Measurements from ENCODE around the gene ETS1.

The ETS1 gene

DNA sequence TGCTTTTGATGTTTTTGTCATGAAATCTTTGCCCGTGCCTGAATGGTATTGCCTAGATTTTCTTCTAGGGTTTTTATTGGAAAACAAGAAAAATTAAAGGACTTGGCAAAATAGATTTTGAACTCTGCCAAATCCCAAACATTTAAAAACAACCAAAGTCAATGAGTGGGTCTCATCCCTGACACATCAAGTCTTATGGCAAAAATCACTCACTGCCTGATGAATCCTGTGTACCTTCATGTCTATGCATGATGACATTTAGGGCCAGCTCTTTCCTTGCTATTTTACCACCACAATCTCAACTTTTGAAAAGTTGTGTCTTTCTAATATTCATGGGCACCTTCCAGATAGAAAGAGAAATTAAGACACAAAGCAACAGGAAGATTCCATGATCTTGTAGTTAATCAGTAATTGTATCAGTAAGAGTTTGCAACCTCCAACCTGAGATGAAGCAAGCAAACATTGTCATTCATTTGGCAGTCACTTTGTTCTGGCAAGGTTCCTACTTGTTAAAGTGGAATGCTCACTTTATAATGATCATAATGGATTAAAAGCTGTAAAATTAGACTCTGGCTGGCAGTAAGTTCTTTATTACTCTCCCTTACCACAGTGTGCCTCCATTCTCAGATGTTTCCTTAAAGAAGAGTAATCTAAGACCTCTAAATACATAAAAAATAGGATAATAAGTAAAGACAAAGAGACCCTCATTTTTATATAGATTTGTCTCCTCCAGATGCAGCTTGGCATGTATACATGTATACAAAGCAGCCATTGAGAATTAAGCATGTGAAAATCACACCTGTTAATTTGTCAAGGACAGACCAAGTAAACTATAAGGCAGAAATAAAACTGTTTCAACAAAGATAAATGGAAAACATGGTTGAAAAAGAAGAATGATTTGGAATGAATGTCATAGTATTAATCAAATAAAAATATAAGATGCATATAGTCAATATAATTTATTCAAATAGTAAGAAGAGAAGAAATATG lies 51.6 kb downstream of the ETS1 start:
- no peak for DNase-seq

DNA sequence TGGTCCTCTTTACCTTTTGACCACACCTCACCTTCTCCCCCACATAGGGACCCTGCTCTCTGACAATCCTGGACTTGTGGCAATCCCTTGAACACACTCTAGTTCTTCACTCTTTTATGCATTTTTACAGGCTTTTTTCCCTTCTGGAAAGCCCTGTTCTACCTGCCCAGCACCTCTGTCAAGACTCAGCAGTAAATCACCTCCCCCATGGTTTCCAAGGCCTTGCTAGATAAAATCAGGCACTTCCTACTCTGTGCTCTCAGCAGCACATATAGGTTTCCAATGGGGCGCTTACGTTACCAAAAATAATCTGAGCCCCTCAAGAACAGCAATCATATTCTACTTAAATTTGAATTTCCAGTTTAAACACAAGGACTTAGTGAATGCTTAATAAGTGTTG lies 53.9 kb downstream of the ETS1 start:
- no peak for DNase-seq

DNA sequence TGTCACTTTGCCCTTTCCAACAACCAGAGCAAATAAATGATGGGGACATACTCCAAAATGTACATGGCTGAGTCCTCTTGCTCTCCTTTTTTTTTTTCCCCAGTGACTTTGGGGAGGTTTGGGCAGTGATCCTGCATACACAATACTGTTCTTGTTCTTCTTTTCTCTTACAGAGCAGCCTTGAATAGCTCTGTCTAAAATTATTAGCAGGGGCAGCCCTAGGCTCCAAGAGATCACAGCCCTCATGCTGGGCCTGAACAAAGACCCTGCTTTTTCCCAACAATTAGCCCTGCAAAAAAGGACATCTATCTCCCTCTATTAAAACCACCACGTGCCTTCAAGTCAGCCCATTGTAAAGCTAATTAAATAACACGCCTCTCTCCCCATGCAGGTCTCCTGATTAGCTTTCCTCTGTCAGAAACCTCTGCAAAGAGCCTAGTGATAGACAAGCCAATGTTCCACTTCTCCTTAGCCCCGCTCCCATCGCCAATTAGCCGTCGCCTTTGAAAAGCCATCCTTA lies 54.7 kb downstream of the ETS1 start:
- no peak for DNase-seq

DNA sequence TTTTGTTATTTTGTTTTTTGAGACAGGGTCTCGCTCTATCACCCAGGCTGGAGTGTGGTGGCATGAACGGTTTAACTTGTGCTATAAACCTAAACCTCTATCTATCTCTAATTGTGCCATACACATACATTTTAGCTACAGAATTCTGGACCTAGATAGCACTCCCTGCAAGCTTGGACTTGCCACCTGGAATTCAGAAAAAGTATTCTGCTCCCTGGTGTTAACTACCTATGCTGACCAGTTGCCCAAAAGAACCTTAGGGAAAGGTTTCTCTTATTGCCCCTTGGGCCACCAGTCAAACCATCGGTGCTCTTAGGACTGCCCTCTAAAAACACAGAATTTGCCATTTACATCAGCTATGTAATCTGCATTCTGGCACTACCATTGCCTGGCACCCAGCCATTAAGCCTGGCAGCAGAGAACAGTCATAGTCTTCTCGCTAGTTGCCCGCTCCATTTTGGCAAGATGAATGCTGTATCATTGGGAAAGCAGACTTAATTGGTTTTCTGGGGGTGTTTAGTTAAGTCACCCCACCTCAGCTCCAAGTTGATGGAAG lies 55.3 kb downstream of the ETS1 start:
- no peak for DNase-seq

DNA sequence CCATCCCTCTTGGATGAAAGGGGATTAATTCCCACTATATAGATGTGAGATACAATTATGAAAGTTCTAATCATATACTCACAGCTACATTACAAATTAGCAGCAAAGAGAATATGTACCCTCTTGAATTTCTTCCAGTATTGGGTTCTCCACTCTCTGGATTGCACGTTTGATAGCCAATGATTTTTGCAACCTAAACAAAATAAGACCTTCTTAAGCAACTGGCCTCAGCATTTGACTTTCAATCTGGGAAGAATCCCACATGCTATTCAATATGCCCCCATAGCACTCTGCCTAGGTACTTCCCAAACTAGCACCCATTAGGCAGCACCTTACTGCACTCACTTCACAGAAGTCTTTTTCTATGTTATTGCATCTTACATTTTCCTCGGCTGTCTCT lies 55.8 kb downstream of the ETS1 start:
- no peak for DNase-seq

DNA sequence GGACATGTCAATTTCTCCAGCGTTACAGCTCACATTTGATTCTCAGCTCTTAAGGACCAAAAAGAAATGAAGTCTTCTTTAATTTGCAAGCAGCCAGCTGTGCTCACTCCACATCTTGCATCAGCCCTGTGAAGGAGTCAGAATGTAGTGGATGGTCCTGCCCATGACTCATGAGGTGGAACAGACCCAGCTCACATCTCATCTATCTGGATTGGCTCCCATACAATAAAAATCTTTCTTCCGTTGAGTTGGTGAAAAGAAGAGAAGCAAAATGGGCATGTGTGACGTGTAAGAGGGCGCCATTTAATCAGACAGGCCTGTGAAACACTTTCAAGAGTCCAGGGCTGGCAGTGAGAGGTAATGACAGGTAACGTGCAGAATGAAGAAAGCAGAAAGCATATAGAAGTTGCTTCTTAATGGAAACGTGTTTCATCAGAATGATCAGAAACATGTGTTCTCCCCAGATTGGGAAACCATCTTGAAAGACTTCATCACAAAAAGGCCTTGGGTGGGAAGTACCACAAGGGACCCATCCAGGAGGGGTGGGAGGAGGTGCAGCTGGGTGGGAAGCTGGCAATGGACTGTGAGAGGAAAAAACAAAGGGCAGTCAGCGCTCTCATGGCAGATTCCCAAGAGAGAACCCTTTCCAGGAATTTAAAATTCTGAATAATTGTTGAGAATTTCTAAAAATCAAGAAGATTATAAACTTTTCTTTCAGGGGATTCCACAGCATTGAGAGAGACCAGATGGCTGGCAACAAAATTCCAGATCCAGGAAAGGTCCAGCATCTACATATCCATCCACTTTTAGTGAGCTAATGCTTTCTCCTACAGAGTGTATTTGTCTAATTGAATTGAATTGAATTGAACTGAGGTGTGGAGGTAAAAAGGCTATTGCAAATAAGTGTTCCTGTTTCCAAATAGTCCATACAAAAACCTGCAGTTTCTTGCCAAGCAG lies 57.0 kb downstream of the ETS1 start:
- DNase-seq = no peak

DNA sequence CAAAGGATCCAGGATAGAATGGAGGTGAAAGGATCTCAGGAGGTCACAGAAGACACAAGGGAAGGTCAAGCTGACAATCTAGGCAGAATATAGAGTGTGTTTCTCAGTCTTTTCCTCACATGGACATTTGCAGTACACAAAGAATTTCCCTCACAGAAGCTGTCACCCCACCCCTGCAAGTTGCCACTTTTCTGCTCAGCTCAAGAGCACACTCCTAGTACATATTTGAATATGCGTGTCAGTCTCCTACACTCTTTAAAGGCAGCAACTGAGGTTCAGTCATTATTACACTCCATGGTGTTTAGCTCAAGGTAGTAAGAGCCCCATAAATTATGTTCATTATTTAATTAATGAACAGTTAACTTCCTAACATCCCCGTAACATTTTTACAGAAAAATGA lies 59.1 kb downstream of the ETS1 start:
- DNase-seq = no peak

DNA sequence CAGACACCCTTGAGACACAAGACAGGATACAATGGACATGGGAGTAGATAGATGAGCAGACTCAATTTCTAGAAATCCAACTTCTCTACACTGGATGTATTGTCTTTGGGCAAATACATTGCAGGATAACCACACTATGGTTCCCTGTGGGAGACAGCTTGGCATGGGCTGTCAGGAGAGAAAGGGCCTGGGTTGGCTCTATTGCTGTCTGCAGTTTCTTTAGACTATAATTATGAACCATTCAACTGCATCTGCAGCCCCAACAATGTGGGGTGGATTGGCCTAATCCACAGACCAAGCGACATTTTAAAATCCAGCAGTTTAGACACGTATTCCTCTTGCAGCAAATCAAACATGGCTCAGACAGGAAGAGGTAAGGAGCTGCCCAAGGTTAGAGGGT lies 60.3 kb downstream of the ETS1 start:
- no peak for DNase-seq

DNA sequence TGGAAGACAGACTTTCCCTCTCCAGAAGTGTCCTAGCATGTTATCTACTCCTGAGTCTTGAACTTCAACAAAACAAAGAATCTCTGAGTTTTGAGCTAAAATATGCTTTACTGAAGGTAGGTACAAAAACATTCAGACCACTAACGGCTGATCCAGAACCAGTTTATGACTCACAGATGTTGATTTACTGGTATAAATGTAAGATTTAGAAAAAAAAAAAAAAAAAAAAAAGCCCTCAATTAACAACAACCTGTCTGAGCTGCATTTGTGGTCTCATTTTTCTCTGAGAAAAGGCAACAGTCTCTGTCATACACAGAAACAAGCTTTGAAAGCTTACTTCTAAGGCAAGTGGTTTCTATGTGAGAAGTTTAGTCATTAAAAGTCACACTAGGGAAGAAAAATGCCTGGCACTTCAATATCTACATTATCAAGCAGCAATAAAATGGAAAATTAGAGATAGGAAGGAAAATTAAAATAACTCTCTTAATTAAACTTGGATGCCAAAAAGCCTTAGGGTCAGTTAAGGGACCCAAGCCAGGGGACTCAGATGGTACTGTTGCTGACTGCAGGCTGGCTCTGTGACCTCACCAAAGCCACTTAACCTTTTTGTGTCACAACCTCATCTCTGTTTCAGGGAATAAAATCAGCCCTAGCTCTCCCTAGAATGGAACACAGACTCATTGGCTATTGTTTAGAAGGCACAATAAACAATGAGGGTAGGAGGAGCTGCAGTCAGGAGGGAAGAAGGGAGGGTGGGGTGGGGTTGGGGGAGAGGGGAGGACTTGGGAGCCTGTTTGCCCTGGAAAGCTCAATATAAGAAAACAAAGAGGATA lies 61.7 kb downstream of the ETS1 start:
- no peak for DNase-seq

DNA sequence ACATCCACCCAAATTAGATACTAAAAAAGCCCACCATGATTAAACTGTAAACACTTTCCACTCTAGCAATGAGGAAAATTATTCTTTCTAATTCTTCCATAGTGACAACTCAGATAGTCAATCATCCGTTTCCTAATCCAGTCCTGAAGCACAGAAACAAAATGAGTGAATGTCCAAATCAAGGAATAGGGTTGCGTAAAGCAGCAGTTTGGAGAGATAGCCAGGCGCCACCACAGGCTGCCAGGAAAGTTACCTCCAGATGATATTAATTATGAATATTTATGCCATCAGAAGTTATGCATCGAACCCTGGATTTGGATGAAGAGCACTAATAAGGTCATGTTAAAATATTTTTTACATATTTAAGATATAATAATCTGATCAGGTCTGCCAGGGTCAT lies 63.2 kb downstream of the ETS1 start:
- DNase-seq = no peak

DNA sequence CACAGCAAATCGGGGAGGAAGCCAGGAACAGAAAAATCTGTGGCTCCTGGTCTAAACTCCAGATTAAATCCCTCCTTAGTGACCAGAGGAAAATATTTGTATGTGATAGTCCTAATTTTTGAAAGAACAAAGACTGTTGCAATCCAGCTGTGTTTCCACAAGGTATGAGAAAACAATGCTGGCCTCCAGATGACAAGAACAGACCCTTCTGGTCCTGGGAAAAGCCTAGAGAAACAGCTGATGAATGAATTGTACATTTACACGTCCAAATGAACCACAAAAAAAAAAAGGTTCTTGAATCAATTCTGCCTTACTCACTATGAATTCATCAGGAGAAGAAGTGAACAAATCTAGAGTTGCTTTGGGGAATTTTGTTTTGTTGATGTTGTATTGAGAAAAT lies 63.7 kb downstream of the ETS1 start:
- no peak for DNase-seq

DNA sequence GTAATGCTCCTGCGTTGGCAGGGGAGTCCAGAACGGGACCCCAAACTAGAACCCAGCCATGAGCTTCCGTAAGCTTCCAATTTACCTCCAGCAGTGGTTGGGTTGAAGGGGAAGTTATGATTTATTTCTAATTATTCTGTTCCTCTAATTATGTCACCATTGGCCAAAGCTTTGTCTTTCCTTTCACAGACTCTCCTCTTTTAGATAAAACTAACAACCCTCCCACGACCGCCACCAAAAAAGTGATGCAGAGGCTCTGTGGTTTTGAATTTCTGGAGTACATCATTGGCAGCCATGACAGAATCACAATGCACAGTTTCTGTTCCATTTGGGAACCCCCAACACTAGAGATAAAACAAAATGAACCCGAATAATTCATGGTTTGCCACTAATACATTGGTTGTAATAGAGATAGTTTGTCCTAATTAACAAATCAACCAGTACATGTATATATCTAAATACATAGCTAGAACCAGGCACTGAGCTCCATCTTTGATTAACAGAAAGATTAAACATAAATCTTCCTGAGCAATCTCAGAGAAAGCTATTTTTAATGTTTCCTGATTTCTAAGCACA lies 64.3 kb downstream of the ETS1 start:
- peak; percentile 53 for DNase-seq

DNA sequence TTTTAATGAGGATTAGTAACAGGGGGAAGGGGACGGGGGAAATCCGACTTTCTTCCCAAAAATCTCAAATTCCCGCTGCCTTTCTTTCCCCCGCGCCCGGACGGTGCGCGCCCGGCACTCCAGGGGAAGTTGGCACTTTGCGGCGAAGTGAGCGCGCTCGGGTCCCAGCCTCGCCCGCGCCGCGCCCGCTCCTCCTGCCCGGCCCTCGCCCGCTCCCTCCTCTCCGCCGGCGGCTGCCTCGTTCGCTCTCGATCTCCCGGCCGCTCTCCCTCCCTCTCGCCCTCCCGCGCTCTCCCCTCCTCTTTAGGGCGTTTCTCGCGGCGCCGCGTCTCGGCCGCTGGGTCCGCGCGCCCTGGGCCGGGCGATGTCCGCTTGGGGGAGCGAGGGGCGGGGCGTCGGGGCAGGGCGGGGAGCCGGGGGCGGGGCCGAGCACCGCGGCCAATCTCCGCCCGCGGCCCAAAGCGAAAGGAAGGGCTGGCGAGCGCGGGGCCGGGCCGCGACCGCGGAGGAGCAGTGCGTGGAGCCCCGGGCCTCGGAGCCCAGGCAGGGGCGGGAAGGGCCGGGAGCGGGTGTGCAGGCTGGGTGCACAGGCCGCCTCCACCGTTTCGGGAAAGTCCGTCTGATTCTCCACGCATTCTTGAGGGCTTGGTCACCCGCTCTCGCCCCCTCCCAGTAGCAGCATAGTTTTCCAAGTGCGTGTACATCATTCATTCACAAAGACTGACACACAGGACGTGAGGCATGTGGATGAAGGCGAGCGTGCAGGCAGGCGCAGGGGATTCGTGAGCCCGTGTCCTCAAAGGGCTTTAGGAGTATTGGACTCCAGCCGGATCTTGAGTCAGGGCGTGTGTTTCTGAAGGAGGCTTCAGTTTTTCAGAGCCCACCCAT lies 65.1 kb downstream of the ETS1 start:
- DNase-seq = peak; percentile 70

DNA sequence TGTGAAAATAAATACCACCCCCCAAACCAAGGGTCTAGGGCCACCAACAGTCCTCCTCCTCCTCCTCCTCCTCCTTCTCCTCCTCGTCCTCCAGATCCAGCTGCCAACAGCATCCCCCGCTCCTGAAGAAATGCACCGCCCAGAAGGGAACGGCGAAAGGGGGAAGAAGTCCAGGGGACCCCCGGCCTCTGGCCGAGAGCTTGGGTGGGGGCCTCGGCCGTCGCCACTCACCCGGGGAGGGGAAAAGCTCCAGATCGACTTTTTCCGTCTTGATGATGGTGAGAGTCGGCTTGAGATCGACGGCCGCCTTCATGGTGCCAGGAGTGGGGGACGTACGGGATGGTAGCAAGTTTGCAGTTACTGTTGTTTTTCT lies 65.7 kb downstream of the ETS1 start:
- no peak for DNase-seq

DNA sequence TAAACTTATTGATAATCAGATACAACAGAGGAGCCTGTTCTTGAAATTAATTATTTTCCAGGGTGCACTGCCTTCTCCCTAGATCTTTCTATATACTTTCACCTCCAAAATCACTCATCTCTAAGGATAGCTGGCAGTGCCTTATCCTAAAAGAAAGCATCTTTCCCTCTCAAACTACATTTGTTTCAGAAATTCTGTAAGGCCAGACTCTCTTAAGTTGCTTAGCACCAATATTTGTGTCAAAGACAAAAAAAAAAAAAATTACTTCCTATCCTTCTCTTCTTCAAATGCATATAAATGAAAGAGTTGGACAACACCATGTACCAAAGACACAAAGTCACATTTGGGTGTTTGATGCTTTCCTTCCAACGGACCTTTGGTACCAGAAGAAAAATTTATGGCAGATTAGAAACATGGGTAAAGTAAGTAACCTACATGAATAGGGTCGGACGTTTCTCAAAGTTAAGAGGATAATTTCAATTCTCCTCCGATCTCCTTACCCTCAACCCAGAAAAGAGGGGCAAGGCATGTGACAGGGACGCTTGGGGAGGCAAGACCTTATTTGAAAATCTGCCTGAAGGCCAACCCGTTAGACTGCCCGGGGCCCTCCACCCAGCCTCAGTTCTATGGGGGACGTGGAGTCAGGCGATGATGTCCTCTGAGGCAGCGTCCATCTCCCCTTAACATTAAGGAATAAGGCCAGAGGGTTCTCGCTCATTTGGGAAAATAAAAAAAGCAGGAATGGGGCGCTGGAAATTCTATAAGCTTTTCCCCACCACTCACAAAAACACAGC lies 66.3 kb downstream of the ETS1 start:
- no peak for DNase-seq

DNA sequence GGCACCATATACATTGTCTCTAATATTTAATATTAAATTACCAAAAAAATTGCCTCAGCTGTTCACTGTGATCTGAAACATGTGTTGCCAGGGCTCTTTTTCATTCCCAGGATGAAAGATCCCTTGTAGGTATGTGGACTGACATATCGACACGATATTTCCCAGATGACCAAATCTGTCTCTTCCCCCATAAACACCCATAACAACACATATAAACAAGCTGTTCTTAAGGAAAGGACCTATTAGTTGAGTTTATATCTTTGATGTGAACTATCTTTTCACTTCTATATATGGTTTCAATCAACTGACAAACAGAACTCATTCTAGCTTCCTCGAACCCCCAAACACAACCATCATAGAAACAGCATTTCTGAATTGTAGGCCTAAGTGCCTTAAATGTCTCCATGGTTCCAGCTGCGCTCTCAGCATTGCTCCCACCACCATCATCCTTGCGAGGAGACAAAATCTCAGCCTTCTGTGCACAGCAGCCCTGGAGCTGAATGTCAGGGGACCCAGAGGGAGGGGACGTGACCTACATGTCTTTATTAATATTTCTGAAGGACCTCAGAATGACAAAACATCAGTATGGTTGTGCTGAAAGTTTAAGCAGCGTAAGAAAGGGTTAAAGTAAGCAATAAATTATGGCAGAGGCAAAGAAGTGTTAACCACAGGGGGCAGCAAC lies 67.0 kb downstream of the ETS1 start:
- no peak for DNase-seq

DNA sequence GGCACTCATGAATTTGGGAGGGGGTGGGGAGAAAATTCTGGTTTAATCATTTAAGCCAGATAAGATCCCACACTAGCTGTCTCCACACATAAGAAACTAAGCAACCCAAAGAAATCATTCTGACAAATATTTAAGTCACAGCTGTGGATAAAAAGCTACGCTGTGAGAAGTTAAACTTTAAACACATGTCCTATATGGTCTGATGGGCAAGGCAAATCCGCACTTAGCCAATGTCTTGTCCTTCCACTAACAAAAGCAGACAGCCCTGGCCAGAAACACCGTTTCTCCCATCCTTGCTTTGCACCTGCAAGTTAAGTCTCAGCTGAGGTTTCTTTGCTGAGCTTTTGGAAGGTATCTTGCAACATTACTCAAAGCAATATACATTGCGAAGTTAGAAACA lies 68.0 kb downstream of the ETS1 start:
- DNase-seq = no peak

DNA sequence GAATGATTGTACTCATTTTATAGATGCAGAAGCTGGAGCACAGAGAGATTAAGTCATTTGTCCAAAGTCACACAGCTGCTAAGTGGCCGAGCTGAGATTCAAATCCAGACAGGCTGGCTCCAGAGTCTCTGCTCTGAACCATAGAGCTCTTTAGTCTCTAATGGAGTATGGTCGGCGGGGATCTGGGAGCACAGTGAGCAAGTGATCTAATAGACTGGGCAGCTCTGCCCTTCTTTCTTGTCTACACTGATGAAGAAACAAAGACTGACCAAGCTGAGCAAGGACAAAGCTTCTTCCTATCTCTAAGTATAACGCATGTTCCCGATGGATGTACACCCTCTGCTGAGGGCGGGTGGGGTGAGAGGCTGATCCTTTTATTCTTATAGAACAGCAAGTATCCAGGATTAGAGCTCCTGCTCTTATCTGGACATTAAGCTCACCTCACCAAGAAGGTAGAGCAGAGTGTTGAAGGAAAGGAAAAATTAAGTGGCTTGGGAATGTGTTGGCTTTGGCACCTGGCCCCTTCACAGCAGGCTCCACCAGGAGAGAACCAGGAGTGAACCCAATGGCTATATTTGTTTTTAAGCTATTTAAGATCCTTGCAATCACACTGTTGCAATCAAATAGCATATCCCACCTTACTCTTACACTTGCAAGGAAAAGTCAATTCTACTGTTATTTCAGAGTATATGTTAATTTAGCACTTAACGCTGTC lies 68.7 kb downstream of the ETS1 start:
- DNase-seq = no peak

Data from effector CD4-positive, alpha-beta T cell (primary cell).